Measurements from ENCODE around the gene LOC101059915.
A peak's percentile ranks its signal among the peaks of the same experiment; 100 is the strongest.
"Not testable (repeated sequence)": the region's sequence is repeated elsewhere in the genome, so short reads cannot be mapped to it uniquely, and the experiment has no call there.

Gene LOC101059915

GRCh38 chrX:71640002-71640401 lies 27.3 kb upstream of the LOC101059915 start:
- H3K9ac ChIP-seq: no peak overlapping the region
- no peaks in the 10 kb centered on the region for H3K79me2 ChIP-seq (ENCODE audit: insufficient read depth, low read depth)
- H2AFZ ChIP-seq (ENCODE audit: low read depth): no peak overlapping the region
- no peak overlapping the region for H3K4me2 ChIP-seq
- H4K20me1 ChIP-seq (ENCODE audit: insufficient read depth): no peaks in the 10 kb centered on the region
- no peak overlapping the region for H3K4me3 ChIP-seq (IDR thresholded peaks at IDR 0.05; ENCODE audit: insufficient read depth, low read depth, low read length)
- H3K4me1 ChIP-seq (ENCODE audit: low read depth, poor library complexity, severe bottlenecking): no peaks in the 10 kb centered on the region
- no peak for TF ChIP-seq CTCF (conservative IDR thresholded peaks at IDR 0.05; ENCODE audit: low read depth, low read length)
- H3K27me3 ChIP-seq (ENCODE audit: insufficient read depth, low read depth): no peaks in the 10 kb centered on the region
- H3K36me3 ChIP-seq (ENCODE audit: insufficient read depth): no peaks in the 10 kb centered on the region
- no peak overlapping the region for H3K27ac ChIP-seq

- not testable (repeated sequence) for H3K4me2 ChIP-seq; H3K9ac ChIP-seq; H3K4me3 ChIP-seq (IDR thresholded peaks at IDR 0.05; ENCODE audit: insufficient read depth, low read depth, low read length); H3K4me1 ChIP-seq (ENCODE audit: low read depth, poor library complexity, severe bottlenecking); H3K27me3 ChIP-seq (ENCODE audit: insufficient read depth, low read depth); H2AFZ ChIP-seq (ENCODE audit: low read depth); H3K79me2 ChIP-seq (ENCODE audit: insufficient read depth, low read depth); H4K20me1 ChIP-seq (ENCODE audit: insufficient read depth); H3K36me3 ChIP-seq (ENCODE audit: insufficient read depth); H3K27ac ChIP-seq
Measured at GRCh38 chrX:71644406-71644805, 22.9 kb upstream of the LOC101059915 start.

- Histone ChIP-seq H4K20me1 (ENCODE audit: insufficient read depth) (no peaks in the 10 kb centered on the region), H3K4me3 (IDR thresholded peaks at IDR 0.05; ENCODE audit: insufficient read depth, low read depth, low read length) (no peak overlapping the region), H3K36me3 (ENCODE audit: insufficient read depth) (no peaks in the 10 kb centered on the region), H3K27me3 (ENCODE audit: insufficient read depth, low read depth) (no peaks in the 10 kb centered on the region), H3K27ac (no peak overlapping the region), H3K4me2 (no peak overlapping the region), H2AFZ (ENCODE audit: low read depth) (no peak overlapping the region), H3K4me1 (ENCODE audit: low read depth, poor library complexity, severe bottlenecking) (no peaks in the 10 kb centered on the region), H3K9ac (no peak overlapping the region), H3K79me2 (ENCODE audit: insufficient read depth, low read depth) (no peaks in the 10 kb centered on the region)
- no peak for TF ChIP-seq CTCF (conservative IDR thresholded peaks at IDR 0.05; ENCODE audit: low read depth, low read length)
Measured at GRCh38 chrX:71650333-71650969, 16.9 kb upstream of the LOC101059915 start.

- no peaks in the 10 kb centered on the region for H3K79me2 ChIP-seq (ENCODE audit: insufficient read depth, low read depth)
- H3K4me1 ChIP-seq (ENCODE audit: low read depth, poor library complexity, severe bottlenecking): no peaks in the 10 kb centered on the region
- no peak overlapping the region for H3K27ac ChIP-seq
- H3K27me3 ChIP-seq (ENCODE audit: insufficient read depth, low read depth): no peaks in the 10 kb centered on the region
- no peaks in the 10 kb centered on the region for H3K36me3 ChIP-seq (ENCODE audit: insufficient read depth)
- H4K20me1 ChIP-seq (ENCODE audit: insufficient read depth): no peaks in the 10 kb centered on the region
- no peak overlapping the region for H3K4me2 ChIP-seq
- no peak overlapping the region for H3K9ac ChIP-seq
- H2AFZ ChIP-seq (ENCODE audit: low read depth): no peak overlapping the region
- TF ChIP-seq CTCF (conservative IDR thresholded peaks at IDR 0.05; ENCODE audit: low read depth, low read length): peak; percentile 59
- no peak overlapping the region for H3K4me3 ChIP-seq (IDR thresholded peaks at IDR 0.05; ENCODE audit: insufficient read depth, low read depth, low read length)
Measured at GRCh38 chrX:71652405-71652804, 14.9 kb upstream of the LOC101059915 start.

- no peak overlapping the region for H2AFZ ChIP-seq (ENCODE audit: low read depth)
- no peak overlapping the region for H3K9ac ChIP-seq
- H3K27ac ChIP-seq: no peak overlapping the region
- H4K20me1 ChIP-seq (ENCODE audit: insufficient read depth): no peaks in the 10 kb centered on the region
- H3K4me3 ChIP-seq (IDR thresholded peaks at IDR 0.05; ENCODE audit: insufficient read depth, low read depth, low read length): no peak overlapping the region
- TF ChIP-seq CTCF (conservative IDR thresholded peaks at IDR 0.05; ENCODE audit: low read depth, low read length): no peak
- no peaks in the 10 kb centered on the region for H3K27me3 ChIP-seq (ENCODE audit: insufficient read depth, low read depth)
- no peaks in the 10 kb centered on the region for H3K36me3 ChIP-seq (ENCODE audit: insufficient read depth)
- H3K4me2 ChIP-seq: no peak overlapping the region
- H3K4me1 ChIP-seq (ENCODE audit: low read depth, poor library complexity, severe bottlenecking): no peaks in the 10 kb centered on the region
- no peaks in the 10 kb centered on the region for H3K79me2 ChIP-seq (ENCODE audit: insufficient read depth, low read depth)
Measured at GRCh38 chrX:71653344-71653743, 14.0 kb upstream of the LOC101059915 start.

Measured in KMS-11 (cell line).